Measurements from ENCODE around the gene FOXL2.

FOXL2 gene

GRCh38 chr3:138916824-138917223 lies 30.1 kb downstream of the FOXL2 start:
- no peak for DNase-seq
- Mint-ChIP-seq H3K9me3 (no peaks in the 10 kb centered on the region), H3K27ac (no peak overlapping the region), H3K36me3 (ENCODE audit: low read depth) (no peaks in the 10 kb centered on the region), H3K4me1 (peaks cover 5% of the 10 kb centered on the region), H3K27me3 (ENCODE audit: low read depth, poor library complexity) (peaks cover 33% of the 10 kb centered on the region), H3K4me3 (peak overlapping the region; percentile 48)
- TF ChIP-seq CTCF (IDR thresholded peaks at IDR 0.05), result no peak

- H3K9me3 Mint-ChIP-seq, result no peaks in the 10 kb centered on the region
- peak overlapping the region; percentile 89 for H3K4me3 Mint-ChIP-seq
- H3K27me3 Mint-ChIP-seq (ENCODE audit: low read depth, poor library complexity), result peaks cover 33% of the 10 kb centered on the region
- peak overlapping the region; percentile 77 for H3K27ac Mint-ChIP-seq
- peaks cover 5% of the 10 kb centered on the region for H3K4me1 Mint-ChIP-seq
- no peaks in the 10 kb centered on the region for H3K36me3 Mint-ChIP-seq (ENCODE audit: low read depth)
- peak; percentile 63 for TF ChIP-seq CTCF (IDR thresholded peaks at IDR 0.05)
- DNase-seq, result peak; percentile 98
These were observed 31.1 kb downstream of the FOXL2 start for GRCh38 chr3:138915503-138916498.

- no peak for DNase-seq
- Mint-ChIP-seq H3K4me3 (peak overlapping the region; percentile 89), H3K9me3 (no peaks in the 10 kb centered on the region), H3K27ac (no peak overlapping the region), H3K27me3 (ENCODE audit: low read depth, poor library complexity) (peaks cover 33% of the 10 kb centered on the region), H3K4me1 (peaks cover 5% of the 10 kb centered on the region), H3K36me3 (ENCODE audit: low read depth) (no peaks in the 10 kb centered on the region)
- TF ChIP-seq CTCF (IDR thresholded peaks at IDR 0.05), result no peak
These were observed 32.0 kb downstream of the FOXL2 start for GRCh38 chr3:138914870-138915502.

GRCh38 chr3:138913766-138914165 lies 33.2 kb downstream of the FOXL2 start:
- H3K27me3 Mint-ChIP-seq (ENCODE audit: low read depth, poor library complexity), result peaks cover 29% of the 10 kb centered on the region
- no peak for DNase-seq
- no peak overlapping the region for H3K4me3 Mint-ChIP-seq
- H3K9me3 Mint-ChIP-seq, result no peaks in the 10 kb centered on the region
- no peaks in the 10 kb centered on the region for H3K36me3 Mint-ChIP-seq (ENCODE audit: low read depth)
- no peak overlapping the region for H3K27ac Mint-ChIP-seq
- H3K4me1 Mint-ChIP-seq, result peaks cover 5% of the 10 kb centered on the region
- no peak for TF ChIP-seq CTCF (IDR thresholded peaks at IDR 0.05)

- no peak for TF ChIP-seq CTCF (IDR thresholded peaks at IDR 0.05)
- Mint-ChIP-seq H3K27ac (no peak overlapping the region), H3K27me3 (ENCODE audit: low read depth, poor library complexity) (peaks cover 20% of the 10 kb centered on the region), H3K36me3 (ENCODE audit: low read depth) (no peaks in the 10 kb centered on the region), H3K4me1 (peaks cover 5% of the 10 kb centered on the region), H3K4me3 (no peak overlapping the region), H3K9me3 (no peaks in the 10 kb centered on the region)
- no peak for DNase-seq
These were observed 34.7 kb downstream of the FOXL2 start for GRCh38 chr3:138912237-138912636.

Data from nephron progenitor cell (in vitro differentiated cells).